H9 (cell line): ENCODE data around the gene HIVEP1. TPM values are rescaled to one million over a fixed set of nuclear protein-coding genes. Genes with fewer than 3 reads are reported as not detected.

ENCODE experiments used
- DNase-seq: peaks from one replicate; pipeline ENCODE4 v3.0.0-alpha.2; 2017
- H2AFZ ChIP-seq: one replicate; pipeline ENCODE4 v1.6.1; 2013; ENCODE audit warnings: mild to moderate bottlenecking, low read length, control low read depth, moderate library complexity
- H2AK5ac ChIP-seq: 2 replicates; pipeline ENCODE4 v1.6.1; 2013; ENCODE audit warnings: low read length, control low read depth, mixed read lengths; ENCODE audit not compliant: insufficient read length
- H2BK120ac ChIP-seq: one replicate; pipeline ENCODE4 v1.6.1; 2013; ENCODE audit warnings: low read depth, mild to moderate bottlenecking, low read length, control low read depth, inconsistent platforms; ENCODE audit not compliant: poor library complexity, severe bottlenecking
- H2BK12ac ChIP-seq: 2 replicates; pipeline ENCODE4 v1.6.1; 2013; ENCODE audit warnings: low read length, control low read depth, mixed read lengths, low read depth; ENCODE audit not compliant: insufficient read length
- H2BK15ac ChIP-seq: 2 replicates; pipeline ENCODE4 v1.6.1; 2013; ENCODE audit warnings: low read depth, low read length, control low read depth
- H2BK20ac ChIP-seq: one replicate; pipeline ENCODE4 v1.6.1; 2013; ENCODE audit warnings: low read depth, mild to moderate bottlenecking, low read length, control low read depth, inconsistent platforms; ENCODE audit not compliant: poor library complexity, severe bottlenecking
- H2BK5ac ChIP-seq: 2 replicates; pipeline ENCODE4 v1.6.1; 2013; ENCODE audit warnings: low read length, control low read depth, mixed read lengths; ENCODE audit not compliant: insufficient read length
- H3K14ac ChIP-seq: 2 replicates; pipeline ENCODE4 v1.6.1; 2013; ENCODE audit warnings: low read length, control low read depth; ENCODE audit not compliant: insufficient read depth
- H3K18ac ChIP-seq: 2 replicates; pipeline ENCODE4 v1.6.1; 2013; ENCODE audit warnings: low read depth, mild to moderate bottlenecking, mixed read lengths, low read length, control low read depth; ENCODE audit not compliant: insufficient read length
- H3K23ac ChIP-seq: 2 replicates; pipeline ENCODE4 v1.6.1; 2013; ENCODE audit warnings: low read length, control low read depth, mixed read lengths, low read depth; ENCODE audit not compliant: insufficient read length
- H3K23me2 ChIP-seq: 2 replicates; pipeline ENCODE4 v1.6.1; 2013; ENCODE audit warnings: low read depth, mild to moderate bottlenecking, mixed read lengths, low read length, control low read depth; ENCODE audit not compliant: insufficient read length, poor library complexity, severe bottlenecking
- H3K27ac ChIP-seq: 2 replicates; pipeline ENCODE4 v1.5.1; 2013; ENCODE audit warnings: low read length, control low read depth, mixed read lengths, low read depth; ENCODE audit not compliant: insufficient read length
- H3K27me3 ChIP-seq: 2 replicates; pipeline ENCODE4 v1.6.1; 2013; ENCODE audit warnings: low read length, control low read depth, inconsistent platforms; ENCODE audit not compliant: insufficient read depth
- H3K4ac ChIP-seq: 2 replicates; pipeline ENCODE4 v1.6.1; 2013; ENCODE audit warnings: low read depth, mild to moderate bottlenecking, control low read depth, inconsistent platforms, low read length, moderate library complexity
- H3K4me1 ChIP-seq: 2 replicates; pipeline ENCODE4 v1.6.1; 2013; ENCODE audit warnings: low read length, control low read depth, inconsistent platforms; ENCODE audit not compliant: insufficient read depth
- H3K4me2 ChIP-seq: 2 replicates; pipeline ENCODE4 v1.6.1; 2013; ENCODE audit warnings: low read length, control low read depth, mixed read lengths; ENCODE audit not compliant: insufficient read length, insufficient read depth
- H3K56ac ChIP-seq: 2 replicates; pipeline ENCODE4 v1.6.1; 2013; ENCODE audit warnings: low read depth, mild to moderate bottlenecking, mixed read lengths, low read length, control low read depth; ENCODE audit not compliant: insufficient read length
- H3K79me1 ChIP-seq: 2 replicates; pipeline ENCODE4 v1.6.1; 2013; ENCODE audit warnings: low read depth, mild to moderate bottlenecking, moderate library complexity, low read length, control low read depth, inconsistent platforms; ENCODE audit not compliant: insufficient read depth, poor library complexity, severe bottlenecking
- H3K79me2 ChIP-seq: 2 replicates; pipeline ENCODE4 v1.6.1; 2013; ENCODE audit warnings: low read length, control low read depth, inconsistent platforms; ENCODE audit not compliant: insufficient read depth
- H3K9ac ChIP-seq: 2 replicates; pipeline ENCODE4 v1.6.1; 2013; ENCODE audit warnings: low read length, control low read depth, mixed read lengths; ENCODE audit not compliant: insufficient read length; ENCODE audit errors: extremely low read depth
- H3K9me3 ChIP-seq: one replicate; pipeline ENCODE4 v1.6.1; 2013; ENCODE audit warnings: low read depth, low read length, inconsistent platforms; ENCODE audit not compliant: control insufficient read depth
- H3T11ph ChIP-seq: one replicate; pipeline ENCODE4 v1.6.1; 2013; ENCODE audit warnings: mild to moderate bottlenecking, low read length, control low read depth, inconsistent platforms
- H4K20me1 ChIP-seq: one replicate; pipeline ENCODE4 v1.6.1; 2013; ENCODE audit not compliant: control insufficient read depth, insufficient read length, insufficient read depth
- H4K5ac ChIP-seq: 2 replicates; pipeline ENCODE4 v1.6.1; 2013; ENCODE audit warnings: low read depth, mild to moderate bottlenecking, mixed read lengths, low read length, control low read depth; ENCODE audit not compliant: insufficient read length
- H4K8ac ChIP-seq: replicated peaks from 2 replicates; pipeline ENCODE4 v1.6.1; 2013; ENCODE audit warnings: low read length, control low read depth, mixed read lengths, low read depth; ENCODE audit not compliant: insufficient read length
- H4K91ac ChIP-seq: 2 replicates; pipeline ENCODE4 v1.6.1; 2013; ENCODE audit warnings: low read depth, mild to moderate bottlenecking, moderate library complexity, mixed read lengths, low read length, control low read depth; ENCODE audit not compliant: insufficient read length
- H3K27ac Mint-ChIP-seq, 3 experiments: 2 replicates in 2 of 3; 3 replicates in 1 of 3; pipeline ENCODE4 v1.8.0; 2020 to 2021; ENCODE audit warnings: mixed read lengths in 3 of 3, mild to moderate bottlenecking in 1 of 3, moderate library complexity in 1 of 3
- H3K27me3 Mint-ChIP-seq: 2 replicates; pipeline ENCODE4 v1.8.0; 2021; ENCODE audit warnings: low read depth, mild to moderate bottlenecking, moderate library complexity, mixed read lengths
- H3K36me3 Mint-ChIP-seq, 3 experiments: 2 replicates in 2 of 3; 3 replicates in 1 of 3; pipeline ENCODE4 v1.8.0; 2020 to 2021; ENCODE audit warnings: low read depth in 3 of 3, mixed read lengths in 3 of 3; ENCODE audit not compliant: insufficient read depth in 1 of 3
- H3K4me1 Mint-ChIP-seq, 2 experiments: 2 replicates each; pipeline ENCODE4 v1.8.0; 2020; ENCODE audit warnings: mixed read lengths in 2 of 2
- H3K4me3 Mint-ChIP-seq, 2 experiments: 2 replicates in 1 of 2; 3 replicates in 1 of 2; pipeline ENCODE4 v1.8.0; 2020 to 2021; ENCODE audit warnings: mild to moderate bottlenecking in 2 of 2, mixed read lengths in 2 of 2, moderate library complexity in 1 of 2
- H3K9me3 Mint-ChIP-seq, 2 experiments: 2 replicates in 1 of 2; 3 replicates in 1 of 2; pipeline ENCODE4 v1.8.0; 2020; ENCODE audit warnings: mild to moderate bottlenecking in 2 of 2, mixed read lengths in 2 of 2, moderate library complexity in 1 of 2
- CTCF ChIP-seq: fragments of 200-600 bp; sonication (generic); conservative IDR thresholded peaks from 3 replicates; pipeline ENCODE4 v1.8.0; 2021; ENCODE audit warnings: antibody characterized with exemption, mild to moderate bottlenecking
- WGBS: extraction: QIAGEN DNeasy Blood & Tissue Kit; methylation state at CpG from one replicate; pipeline ENCODE4 v1.1.7; 2013; ENCODE audit warnings: missing lambda C conversion rate, low lambda C conversion rate, mixed read lengths; ENCODE audit not compliant: insufficient read length; ENCODE audit errors: extremely low coverage; 5-methylcytosine and 5-hydroxymethylcytosine counted together
- total RNA-seq: library from RNA; stranded (reverse); gene quantifications from 2 replicates; pipeline ENCODE4 v1.2.1, GENCODE V29; 2021

The HIVEP1 gene
- total RNA-seq, 1 experiment from 2014 or later: 44.2 TPM

DNA sequence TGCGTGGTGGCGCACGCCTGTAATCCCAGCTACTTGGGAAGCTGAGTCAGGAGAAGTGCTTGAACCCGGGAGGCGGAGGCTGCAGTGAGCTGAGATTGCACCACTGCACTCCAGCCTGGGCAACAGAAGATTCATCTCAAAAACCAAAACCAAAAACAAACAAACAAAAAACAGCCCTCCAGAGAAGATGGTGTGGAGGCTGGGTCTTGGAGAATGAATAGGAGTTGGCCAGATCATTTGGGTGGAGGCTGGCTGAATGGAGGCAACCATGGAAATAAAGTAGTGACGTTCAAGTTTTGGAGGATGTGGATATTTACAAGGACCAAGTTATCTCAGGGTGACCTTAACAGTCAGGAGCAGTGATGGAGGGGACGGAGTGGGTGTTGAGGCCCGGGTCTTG lies 24.7 kb downstream of the HIVEP1 start:
- Histone ChIP-seq H3K4me2 (no peak overlapping the region), H3T11ph (no peak overlapping the region), H2BK20ac (no peak overlapping the region), H3K9ac (no peak overlapping the region), H4K91ac (no peak overlapping the region), H3K56ac (no peak overlapping the region), H3K4ac (no peak overlapping the region), H4K20me1 (no peaks in the 10 kb centered on the region), H3K23ac (no peak overlapping the region), H2BK12ac (no peak overlapping the region), H3K18ac (no peak overlapping the region), H3K79me2 (peaks cover 27% of the 10 kb centered on the region; the same call in 1 of the 2 replicates), H4K5ac (no peak overlapping the region), H2BK15ac (no peak overlapping the region), H3K9me3 (no peaks in the 10 kb centered on the region), H2BK5ac (no peak overlapping the region), H3K14ac (no peak overlapping the region), H3K4me1 (peaks cover 6% of the 10 kb centered on the region; the same call in 1 of the 2 replicates), H2AK5ac (no peak overlapping the region), H4K8ac (no peak overlapping the region), H3K27ac (no peak overlapping the region), H3K27me3 (no peaks in the 10 kb centered on the region), H3K79me1 (peaks cover 4% of the 10 kb centered on the region), H2AFZ (no peak overlapping the region), H2BK120ac (no peak overlapping the region), H3K23me2 (no peaks in the 10 kb centered on the region)
- Mint-ChIP-seq H3K27me3 (no peaks in the 10 kb centered on the region), H3K27ac (peak overlapping the region; percentile 7 to 55 (median 40); a peak in 6 of 7 replicates), H3K4me1 (peaks cover 43 to 53% of the 10 kb centered on the region in 2 experiments), H3K9me3 (no peaks in the 10 kb centered on the region; a peak in 1 of 5 replicates), H3K4me3 (no peak overlapping the region), H3K36me3 (peaks cover 16 to 24% (median 19%) of the 10 kb centered on the region in 3 experiments; a peak in 6 of 7 replicates)
- TF ChIP-seq CTCF: no peak
- no CpG with 5 or more reads among the region's 8 CpGs for WGBS
- no peak for DNase-seq
